Mesendoderm (in vitro differentiated cells): Measurements from ENCODE around the gene MECR.

Experiments used
- DNase-seq: peaks from one replicate; pipeline ENCODE4 v3.0.0; 2013
- H2AK5ac ChIP-seq: 2 replicates; pipeline ENCODE4 v1.6.1; 2013; ENCODE audit warnings: low read length, inconsistent platforms
- H2BK120ac ChIP-seq: 2 replicates; pipeline ENCODE4 v1.6.1; 2013; ENCODE audit warnings: low read depth, mild to moderate bottlenecking, low read length, moderate library complexity, mixed read lengths
- H2BK15ac ChIP-seq: replicated peaks from 2 replicates; pipeline ENCODE4 v1.6.1; 2013; ENCODE audit warnings: low read depth, mild to moderate bottlenecking, moderate library complexity
- H2BK5ac ChIP-seq: 2 replicates; pipeline ENCODE4 v1.6.1; 2013; ENCODE audit warnings: low read length, inconsistent platforms
- H3K18ac ChIP-seq: 2 replicates; pipeline ENCODE4 v1.6.1; 2013; ENCODE audit warnings: mild to moderate bottlenecking, low read length, mixed read lengths
- H3K23ac ChIP-seq: one replicate; pipeline ENCODE4 v1.6.1; 2013; ENCODE audit warnings: low read length
- H3K27ac ChIP-seq: 2 replicates; pipeline ENCODE4 v1.5.1; 2013; ENCODE audit warnings: low read depth, mild to moderate bottlenecking, inconsistent platforms, low read length, moderate library complexity
- H3K27me3 ChIP-seq: 2 replicates; pipeline ENCODE4 v1.6.1; 2013; ENCODE audit warnings: low read length, control low read depth, mild to moderate bottlenecking, inconsistent platforms; ENCODE audit not compliant: insufficient read depth, poor library complexity
- H3K36me3 ChIP-seq: 2 replicates; pipeline ENCODE4 v1.6.1; 2013; ENCODE audit warnings: low read length, inconsistent platforms; ENCODE audit not compliant: control insufficient read depth, insufficient read depth
- H3K4ac ChIP-seq: one replicate; pipeline ENCODE4 v1.6.1; 2013; ENCODE audit warnings: low read depth, mild to moderate bottlenecking, low read length, moderate library complexity
- H3K4me1 ChIP-seq: 2 replicates; pipeline ENCODE4 v1.6.1; 2013; ENCODE audit warnings: low read depth, low read length, inconsistent platforms; ENCODE audit not compliant: control insufficient read depth
- H3K4me2 ChIP-seq: 2 replicates; pipeline ENCODE4 v1.6.1; 2013; ENCODE audit warnings: low read length
- H3K4me3 ChIP-seq: 2 replicates; pipeline ENCODE4 v1.5.1; 2013; ENCODE audit warnings: mild to moderate bottlenecking, low read length
- H3K56ac ChIP-seq: one replicate; pipeline ENCODE4 v1.6.1; 2013; ENCODE audit warnings: low read length
- H3K79me1 ChIP-seq: 2 replicates; pipeline ENCODE4 v1.6.1; 2013; ENCODE audit warnings: low read length, inconsistent platforms
- H3K79me2 ChIP-seq: 2 replicates; pipeline ENCODE4 v1.6.1; 2013; ENCODE audit warnings: mild to moderate bottlenecking, low read length; ENCODE audit not compliant: control insufficient read depth, insufficient read depth
- H3K9ac ChIP-seq: 2 replicates; pipeline ENCODE4 v1.6.1; 2013; ENCODE audit warnings: low read length, inconsistent platforms
- H4K5ac ChIP-seq: one replicate; pipeline ENCODE4 v1.6.1; 2013; ENCODE audit warnings: low read length
- H4K8ac ChIP-seq: one replicate; pipeline ENCODE4 v1.6.1; 2013; ENCODE audit warnings: low read depth, mild to moderate bottlenecking, control low read depth, low read length, moderate library complexity
- WGBS: extraction: QIAGEN DNeasy Blood & Tissue Kit; methylation state at CpG from one replicate; pipeline ENCODE4 v1.1.7; 2013; ENCODE audit warnings: low lambda C conversion rate, missing lambda C conversion rate; ENCODE audit not compliant: insufficient coverage; ENCODE audit errors: extremely low coverage; 5-methylcytosine and 5-hydroxymethylcytosine counted together

The MECR gene

GRCh38 chr1:29253180-29253579, 22.4 kb upstream of the MECR start:
- H3K18ac ChIP-seq, result no peak overlapping the region
- no peak overlapping the region for H2AK5ac ChIP-seq
- no peaks in the 10 kb centered on the region for H3K36me3 ChIP-seq
- no peak overlapping the region for H3K27ac ChIP-seq
- H3K4ac ChIP-seq, result no peak overlapping the region
- no peak overlapping the region for H2BK15ac ChIP-seq
- no peak overlapping the region for H2BK5ac ChIP-seq
- no peak overlapping the region for H4K5ac ChIP-seq
- no peaks in the 10 kb centered on the region for H3K27me3 ChIP-seq
- peaks cover 19% of the 10 kb centered on the region for H3K79me1 ChIP-seq
- H3K56ac ChIP-seq, result no peak overlapping the region
- H3K9ac ChIP-seq, result no peak overlapping the region
- no peak overlapping the region for H3K23ac ChIP-seq
- WGBS, result no CpG with 5 or more reads among the region's 3 CpGs
- H3K4me3 ChIP-seq, result no peak overlapping the region
- peak; percentile 57 for DNase-seq
- H3K4me1 ChIP-seq, result peaks cover 41% of the 10 kb centered on the region
- H4K8ac ChIP-seq, result no peak overlapping the region
- no peak overlapping the region for H3K4me2 ChIP-seq
- H3K79me2 ChIP-seq, result peaks cover 30% of the 10 kb centered on the region
- no peak overlapping the region for H2BK120ac ChIP-seq

GRCh38 chr1:29251164-29252124, 20.7 kb upstream of the MECR start:
- H2BK15ac ChIP-seq, result peak overlapping the region; percentile 46
- no peak for DNase-seq
- H3K79me1 ChIP-seq, result peaks cover 33% of the 10 kb centered on the region
- H2AK5ac ChIP-seq, result peak overlapping the region; percentile 53
- H3K27me3 ChIP-seq, result no peaks in the 10 kb centered on the region
- H3K4me2 ChIP-seq, result no peak overlapping the region
- peak overlapping the region; percentile 37 for H2BK120ac ChIP-seq
- no peak overlapping the region for H3K9ac ChIP-seq
- no peak overlapping the region for H3K23ac ChIP-seq
- H3K79me2 ChIP-seq, result peaks cover 45% of the 10 kb centered on the region
- no peaks in the 10 kb centered on the region for H3K36me3 ChIP-seq
- no CpG with 5 or more reads among the region's 8 CpGs for WGBS
- peak overlapping the region; percentile 51 for H3K18ac ChIP-seq
- H4K8ac ChIP-seq, result no peak overlapping the region
- peak overlapping the region; percentile 25 for H3K4ac ChIP-seq
- H3K4me3 ChIP-seq, result no peak overlapping the region
- no peak overlapping the region for H4K5ac ChIP-seq
- peak overlapping the region; percentile 76 for H2BK5ac ChIP-seq
- peak overlapping the region; percentile 94 for H3K56ac ChIP-seq
- H3K27ac ChIP-seq, result no peak overlapping the region
- H3K4me1 ChIP-seq, result peaks cover 33% of the 10 kb centered on the region

GRCh38 chr1:29249951-29250581, 19.3 kb upstream of the MECR start:
- Histone ChIP-seq H4K5ac (no peak overlapping the region), H3K4ac (peak overlapping the region; percentile 96), H3K4me3 (no peak overlapping the region), H3K36me3 (no peaks in the 10 kb centered on the region), H2BK5ac (peak overlapping the region; percentile 100), H3K56ac (peak overlapping the region; percentile 94), H3K23ac (no peak overlapping the region), H3K9ac (peak overlapping the region; percentile 65), H4K8ac (no peak overlapping the region), H3K79me1 (peaks cover 38% of the 10 kb centered on the region), H3K18ac (peak overlapping the region; percentile 71), H2BK120ac (peak overlapping the region; percentile 74), H2AK5ac (peak overlapping the region; percentile 92), H2BK15ac (no peak overlapping the region), H3K27me3 (no peaks in the 10 kb centered on the region), H3K27ac (peak overlapping the region; percentile 86), H3K4me2 (no peak overlapping the region), H3K4me1 (peaks cover 32% of the 10 kb centered on the region), H3K79me2 (peaks cover 58% of the 10 kb centered on the region)
- WGBS, result no CpG with 5 or more reads among the region's 2 CpGs
- no peak for DNase-seq

- Histone ChIP-seq H2BK120ac (peak overlapping the region; percentile 74), H3K36me3 (no peaks in the 10 kb centered on the region), H4K5ac (no peak overlapping the region), H4K8ac (no peak overlapping the region), H3K18ac (peak overlapping the region; percentile 71), H3K9ac (peak overlapping the region; percentile 65), H3K4me2 (peak overlapping the region; percentile 44), H3K23ac (no peak overlapping the region), H2AK5ac (peak overlapping the region; percentile 63), H3K4me3 (no peak overlapping the region), H3K79me1 (peaks cover 40% of the 10 kb centered on the region), H3K56ac (peak overlapping the region; percentile 94), H2BK5ac (peak overlapping the region; percentile 100), H3K27me3 (no peaks in the 10 kb centered on the region), H3K4me1 (peaks cover 40% of the 10 kb centered on the region), H3K79me2 (peaks cover 62% of the 10 kb centered on the region), H2BK15ac (no peak overlapping the region), H3K27ac (peak overlapping the region; percentile 86), H3K4ac (peak overlapping the region; percentile 96)
- no CpG with 5 or more reads among the region's 8 CpGs for WGBS
- peak; percentile 99 for DNase-seq
Observed at GRCh38 chr1:29249170-29249691, 18.5 kb upstream of the MECR start.

- H3K27ac ChIP-seq, result no peak overlapping the region
- peak overlapping the region; percentile 5 for H2AK5ac ChIP-seq
- peak overlapping the region; percentile 9 for H2BK5ac ChIP-seq
- H2BK15ac ChIP-seq, result no peak overlapping the region
- no peak for DNase-seq
- H3K79me2 ChIP-seq, result peaks cover 68% of the 10 kb centered on the region
- peaks cover 42% of the 10 kb centered on the region for H3K79me1 ChIP-seq
- WGBS, result no CpG with 5 or more reads among the region's 2 CpGs
- H4K5ac ChIP-seq, result no peak overlapping the region
- H2BK120ac ChIP-seq, result no peak overlapping the region
- peak overlapping the region; percentile 1 for H3K9ac ChIP-seq
- no peak overlapping the region for H3K4me3 ChIP-seq
- H3K36me3 ChIP-seq, result no peaks in the 10 kb centered on the region
- H3K27me3 ChIP-seq, result no peaks in the 10 kb centered on the region
- no peak overlapping the region for H3K4me2 ChIP-seq
- H3K4ac ChIP-seq, result peak overlapping the region; percentile 38
- H3K23ac ChIP-seq, result no peak overlapping the region
- no peak overlapping the region for H4K8ac ChIP-seq
- peak overlapping the region; percentile 73 for H3K56ac ChIP-seq
- H3K4me1 ChIP-seq, result peaks cover 48% of the 10 kb centered on the region
- H3K18ac ChIP-seq, result peak overlapping the region; percentile 29
Observed at GRCh38 chr1:29248409-29248808, 17.7 kb upstream of the MECR start.
